GM21786 (cell line): ENCODE data around the gene TOMM22.

Experiments used
- ATAC-seq: cut with Tn5 transposase; IDR thresholded peaks from one replicate; pipeline ENCODE4 v1.9.1; 2021; ENCODE audit not compliant: unreplicated experiment

TOMM22 gene

GRCh38 chr22:38694940-38695339 is 13.2 kb downstream of the TOMM22 start:
- no peak for ATAC-seq

- ATAC-seq = no peak
These were observed 15.1 kb downstream of the TOMM22 start for GRCh38 chr22:38696606-38697424.

GRCh38 chr22:38697425-38698089 is 15.8 kb downstream of the TOMM22 start:
- no peak for ATAC-seq

- ATAC-seq = no peak
These were observed 16.8 kb downstream of the TOMM22 start for GRCh38 chr22:38698407-38699094.

- ATAC-seq = no peak
These were observed 17.4 kb downstream of the TOMM22 start for GRCh38 chr22:38699143-38699542.

GRCh38 chr22:38699784-38700183 is 18.0 kb downstream of the TOMM22 start:
- no peak for ATAC-seq

GRCh38 chr22:38700270-38700788 is 18.6 kb downstream of the TOMM22 start:
- no peak for ATAC-seq

- peak; percentile 33 for ATAC-seq
These were observed 19.3 kb downstream of the TOMM22 start, which contains the start of gene JOSD1 for GRCh38 chr22:38700789-38701628. TSS of gene JOSD1 (minus strand) at chr22:38700943. CDS start at chr22:38699987, 956 bp downstream.

GRCh38 chr22:38704654-38705234 is 23.0 kb downstream of the TOMM22 start:
- ATAC-seq = no peak

- ATAC-seq = peak; percentile 63
These were observed 23.7 kb downstream of the TOMM22 start, which contains the start of gene GTPBP1 for GRCh38 chr22:38705235-38706100. TSS of gene GTPBP1 (plus strand) at chr22:38705944. CDS start at chr22:38705956, 12 bp downstream.

- ATAC-seq = no peak
These were observed 24.5 kb downstream of the TOMM22 start for GRCh38 chr22:38706101-38706900.

- no peak for ATAC-seq
These were observed 25.1 kb downstream of the TOMM22 start for GRCh38 chr22:38706901-38707195.

- no peak for ATAC-seq
These were observed 25.6 kb downstream of the TOMM22 start for GRCh38 chr22:38707346-38707745.

GRCh38 chr22:38707984-38708383 is 26.2 kb downstream of the TOMM22 start:
- ATAC-seq = no peak

- ATAC-seq = no peak
These were observed 27.5 kb downstream of the TOMM22 start for GRCh38 chr22:38709306-38709705.

GRCh38 chr22:38710351-38710750 is 28.6 kb downstream of the TOMM22 start:
- ATAC-seq = no peak

- no peak for ATAC-seq
These were observed 29.1 kb downstream of the TOMM22 start for GRCh38 chr22:38710866-38711265.

GRCh38 chr22:38712486-38713207 is 30.9 kb downstream of the TOMM22 start:
- no peak for ATAC-seq
